HepG2 (cell line): Measurements from ENCODE around the gene MTF1. TPM values are rescaled to one million over a fixed set of nuclear protein-coding genes. Genes with fewer than 3 reads are reported as not detected.
A peak's percentile ranks its signal among the peaks of the same experiment; 100 is the strongest.

Experiments
- ASH2L ChIP-seq: fragments of 300-600, 200-600 bp; sonication (generic); IDR thresholded peaks from 2 replicates; pipeline ENCODE4 v1.7.0; 2017; ENCODE audit warnings: low read depth, mild to moderate bottlenecking, moderate library complexity, mixed read lengths, low read length; ENCODE audit not compliant: insufficient read length
- ATF7 ChIP-seq, 2 experiments: fragments of 450-650 bp in 1 of 2; sonication (generic) in 1 of 2; formaldehyde crosslinking in 1 of 2; IDR thresholded peaks; 2 replicates each; pipeline versions ENCODE4 v1.4.0 to v1.6.1; 2016 to 2020; ENCODE audit warnings: antibody characterized with exemption in 1 of 2, mild to moderate bottlenecking in 1 of 2, missing genetic modification reagents in 1 of 2
- BORCS8-MEF2B ChIP-seq: sonication (generic); formaldehyde crosslinking; IDR thresholded peaks from 2 replicates; pipeline ENCODE4 v1.8.0; 2022; ENCODE audit warnings: mild to moderate bottlenecking, missing genetic modification reagents
- CREB1 ChIP-seq, 2 experiments: fragments of 450-650 bp in 1 of 2; IDR thresholded peaks; 2 replicates each; pipeline ENCODE4 v1.6.1; 2016 to 2017; ENCODE audit warnings: control low read depth in 1 of 2, mild to moderate bottlenecking in 1 of 2, missing compliant biosample characterization in 1 of 2, missing genetic modification characterization in 1 of 2
- DZIP1 ChIP-seq: sonication (generic); formaldehyde crosslinking; IDR thresholded peaks from 2 replicates; pipeline ENCODE4 v1.5.0; 2020; ENCODE audit warnings: mild to moderate bottlenecking, missing genetic modification reagents
- HDAC2 ChIP-seq: sonication (generic); formaldehyde crosslinking; IDR thresholded peaks from 2 replicates; pipeline ENCODE4 v1.4.0; 2020; ENCODE audit warnings: missing genetic modification reagents
- HNF1B ChIP-seq: sonication (generic); formaldehyde crosslinking; IDR thresholded peaks from 2 replicates; pipeline ENCODE4 v1.5.1; 2020; ENCODE audit warnings: mild to moderate bottlenecking, moderate library complexity, missing genetic modification reagents
- KLF9 ChIP-seq: IDR thresholded peaks from 2 replicates; pipeline ENCODE4 v1.6.1; 2016; ENCODE audit warnings: low read depth
- PRDM10 ChIP-seq: sonication (generic); formaldehyde crosslinking; IDR thresholded peaks from 2 replicates; pipeline ENCODE4 v1.4.0; 2020; ENCODE audit warnings: low read depth, missing genetic modification reagents
- YEATS2 ChIP-seq: sonication (generic); formaldehyde crosslinking; IDR thresholded peaks from 2 replicates; pipeline ENCODE4 v1.4.0; 2020; ENCODE audit warnings: missing genetic modification reagents, borderline replicate concordance
- ZFP37 ChIP-seq: sonication (generic); formaldehyde crosslinking; IDR thresholded peaks from 2 replicates; pipeline ENCODE4 v1.4.0; 2020; ENCODE audit warnings: missing genetic modification reagents, borderline replicate concordance
- ZFYVE20 ChIP-seq: sonication (generic); formaldehyde crosslinking; IDR thresholded peaks from 2 replicates; pipeline ENCODE4 v1.8.0; 2023; ENCODE audit warnings: low read depth, mild to moderate bottlenecking, moderate library complexity, missing genetic modification reagents, borderline replicate concordance
- ZMAT5 ChIP-seq: sonication (generic); formaldehyde crosslinking; IDR thresholded peaks from 2 replicates; pipeline ENCODE4 v1.5.0; 2020; ENCODE audit warnings: mild to moderate bottlenecking, low read depth, missing genetic modification reagents, borderline replicate concordance
- ZMYM4 ChIP-seq: sonication (generic); formaldehyde crosslinking; IDR thresholded peaks from 2 replicates; pipeline ENCODE4 v1.8.1; 2023; ENCODE audit warnings: mild to moderate bottlenecking, missing genetic modification reagents
- ZNF329 ChIP-seq: sonication (generic); formaldehyde crosslinking; IDR thresholded peaks from 2 replicates; pipeline ENCODE4 v1.9.0; 2021; ENCODE audit warnings: low read depth, mild to moderate bottlenecking, missing genetic modification reagents
- ZNF337 ChIP-seq: sonication (generic); formaldehyde crosslinking; IDR thresholded peaks from 2 replicates; pipeline ENCODE4 v1.5.1; 2020; ENCODE audit warnings: missing genetic modification reagents, low read depth, mild to moderate bottlenecking, borderline replicate concordance
- ZNF616 ChIP-seq: sonication (generic); formaldehyde crosslinking; IDR thresholded peaks from 2 replicates; pipeline ENCODE4 v1.5.0; 2020; ENCODE audit warnings: low read depth, mild to moderate bottlenecking, missing genetic modification reagents
- polyA plus RNA-seq, 8 experiments: library from polyadenylated mRNA; depleted of rRNA in 3 of 8; stranded (reverse) in 7 of 8; unstranded in 1 of 8; fragments of >200 nt; fragmentation: Illumina TruSeq in 4 of 8; extraction: Trizol in 4 of 8; gene quantifications; 2 replicates each; pipeline versions ENCODE4 v1.2.1 to v1.2.3, GENCODE V29; 2011 to 2016; ENCODE audit warnings: low read depth in 4 of 8, missing spikeins in 1 of 8, mixed read lengths in 1 of 8; ENCODE audit not compliant: insufficient read depth in 1 of 8
- total RNA-seq, 5 experiments: library from RNA; depleted of rRNA; stranded (reverse); fragments of >200 nt; fragmentation: Illumina TruSeq; extraction: Trizol; gene quantifications; 2 replicates each; pipeline ENCODE4 v1.2.3, GENCODE V29; 2016; ENCODE audit warnings: low read depth in 1 of 5

MTF1 gene
- total and polyA plus RNA-seq, 2 of the 13 experiments (the other 11 are each of a cell fraction or from before 2014, with no cell fraction given), result 2.4 to 3.3 TPM

DNA sequence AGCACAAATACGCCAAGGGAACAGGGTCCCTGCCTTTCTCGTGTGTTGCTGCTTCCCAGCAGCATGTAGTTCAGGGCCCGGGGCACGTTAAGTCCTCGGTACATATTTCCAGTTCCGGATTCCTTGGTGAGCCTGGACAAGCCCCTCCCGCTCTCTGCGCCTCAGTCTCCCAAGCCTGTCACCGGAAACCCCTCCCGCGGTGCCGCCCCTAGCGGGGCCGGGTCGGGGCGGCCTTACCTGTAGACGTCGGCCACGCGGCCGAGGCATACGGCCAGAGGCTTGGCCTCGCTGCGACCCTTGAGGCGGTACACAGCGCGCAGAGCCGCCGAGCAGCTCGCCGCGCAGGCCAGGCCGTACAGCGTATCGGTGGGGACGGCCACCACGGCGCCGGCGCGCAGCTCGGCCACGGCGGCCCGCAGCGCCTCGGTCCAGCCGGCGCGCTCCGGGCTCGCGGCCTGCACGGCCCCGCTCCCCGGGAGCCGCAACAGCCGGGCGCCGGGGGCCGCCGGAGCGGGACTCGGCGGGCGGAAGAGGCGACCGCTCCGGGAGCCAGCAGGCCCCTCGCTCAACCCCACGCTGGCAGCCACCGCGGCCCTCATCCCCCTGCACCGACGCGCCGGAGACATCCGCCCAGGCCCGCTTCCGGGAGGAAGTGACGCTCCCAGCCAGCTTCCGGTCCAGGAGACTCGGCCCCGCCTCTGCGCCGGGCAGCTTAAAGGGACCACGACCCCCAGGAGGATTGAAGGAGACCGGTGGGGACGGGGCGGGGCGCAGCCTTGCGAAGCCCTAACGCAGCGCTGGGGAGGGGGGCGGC lies 51.6 kb downstream of the MTF1 start, which contains the start of the genes C1orf122 and YRDC (continued):
- TF ChIP-seq ZMYM4 (CRISPR knock-in tag) (peak; percentile 18; the same call in 1 of the 2 replicates), HNF1B (CRISPR knock-in tag) (peak; percentile 10; the same call in 1 of the 2 replicates), ZFYVE20 (CRISPR knock-in tag) (no peak), ZMAT5 (CRISPR knock-in tag) (no peak), HDAC2 (CRISPR knock-in tag) (no peak), ASH2L (peak; percentile 36), ZNF616 (0 out of 2 replicates have a peak, but pooled peaks have one; percentile 29), KLF9 (no peak), DZIP1 (CRISPR knock-in tag) (no peak), BORCS8-MEF2B (no peak), ZNF337 (CRISPR knock-in tag) (no peak), YEATS2 (CRISPR knock-in tag) (0 out of 2 replicates have a peak, but pooled peaks have one; percentile 15), ZNF329 (0 out of 2 replicates have a peak, but pooled peaks have one; percentile 27), CREB1 (IDR thresholded peaks at IDR 0.05) (peak; percentile 81), CREB1 (CRISPR knock-in tag; IDR thresholded peaks at IDR 0.05) (peak; percentile 95), PRDM10 (CRISPR knock-in tag) (0 out of 2 replicates have a peak, but pooled peaks have one; percentile 10), ZFP37 (CRISPR knock-in tag) (no peak), ATF7 (IDR thresholded peaks at IDR 0.05) (no peak), ATF7 (CRISPR knock-in tag; IDR thresholded peaks at IDR 0.05) (no peak)
